ENCODE results near the gene ZBTB12.
"Not testable (repeated sequence)": the region's sequence is repeated elsewhere in the genome, so short reads cannot be mapped to it uniquely, and the experiment has no call there.

Gene ZBTB12

GRCh38 chr6:31858707-31859106 lies 43.2 kb downstream of the ZBTB12 start:
- H3K9ac ChIP-seq (ENCODE audit: low read length), result no peak overlapping the region
- TF ChIP-seq EZH2phosphoT487 (IDR thresholded peaks at IDR 0.05; ENCODE audit: low read depth), result no peak
- TF ChIP-seq CTCF (IDR thresholded peaks at IDR 0.05; ENCODE audit: low read depth, low read length), result no peak
- no peaks in the 10 kb centered on the region for H4K20me1 ChIP-seq (ENCODE audit: insufficient read depth, low read length)

GRCh38 chr6:31857774-31858173 lies 44.1 kb downstream of the ZBTB12 start:
- not testable (repeated sequence) for H3K4me2 ChIP-seq (ENCODE audit: low read length); H4K20me1 ChIP-seq (ENCODE audit: insufficient read depth, low read length); H2AFZ ChIP-seq (ENCODE audit: low read depth, low read length)

More at GRCh38 chr6:31858707-31859106, 43.2 kb downstream of the ZBTB12 start:
- Histone ChIP-seq H3K4me2 (ENCODE audit: low read length) (no peak overlapping the region), H3K4me3 (ENCODE audit: low read length) (no peak overlapping the region), H3K9me3 (ENCODE audit: insufficient read depth, low read length) (no peaks in the 10 kb centered on the region), H3K27ac (ENCODE audit: low read length) (no peak overlapping the region), H3K4me1 (ENCODE audit: low read length) (peaks cover 5% of the 10 kb centered on the region), H3K36me3 (replicated peaks; ENCODE audit: low read depth, low read length) (peaks cover 3% of the 10 kb centered on the region), H2AFZ (ENCODE audit: low read depth, low read length) (no peak overlapping the region), H3K79me2 (ENCODE audit: low read length) (peaks cover 6% of the 10 kb centered on the region), H3K27me3 (ENCODE audit: low read depth, low read length) (no peaks in the 10 kb centered on the region)

GRCh38 chr6:31851980-31852718 lies 49.7 kb downstream of the ZBTB12 start:
- H3K27ac ChIP-seq (ENCODE audit: low read length); H3K4me1 ChIP-seq (ENCODE audit: low read length); H3K36me3 ChIP-seq (replicated peaks; ENCODE audit: low read depth, low read length); H3K79me2 ChIP-seq (ENCODE audit: low read length); H3K4me2 ChIP-seq (ENCODE audit: low read length); H3K27me3 ChIP-seq (ENCODE audit: low read depth, low read length); H3K4me3 ChIP-seq (ENCODE audit: low read length); H4K20me1 ChIP-seq (ENCODE audit: insufficient read depth, low read length); H3K9me3 ChIP-seq (ENCODE audit: insufficient read depth, low read length); H3K9ac ChIP-seq (ENCODE audit: low read length); H2AFZ ChIP-seq (ENCODE audit: low read depth, low read length): not testable (repeated sequence)

More at GRCh38 chr6:31857774-31858173, 44.1 kb downstream of the ZBTB12 start:
- H3K9ac ChIP-seq (ENCODE audit: low read length); H3K79me2 ChIP-seq (ENCODE audit: low read length); H3K9me3 ChIP-seq (ENCODE audit: insufficient read depth, low read length); H3K4me1 ChIP-seq (ENCODE audit: low read length); H3K4me3 ChIP-seq (ENCODE audit: low read length); H3K27ac ChIP-seq (ENCODE audit: low read length); H3K36me3 ChIP-seq (replicated peaks; ENCODE audit: low read depth, low read length); H3K27me3 ChIP-seq (ENCODE audit: low read depth, low read length): not testable (repeated sequence)

- H4K20me1 ChIP-seq (ENCODE audit: insufficient read depth, low read length), result no peaks in the 10 kb centered on the region
- no peak overlapping the region for H2AFZ ChIP-seq (ENCODE audit: low read depth, low read length)
- no peaks in the 10 kb centered on the region for H3K9me3 ChIP-seq (ENCODE audit: insufficient read depth, low read length)
- no peak overlapping the region for H3K4me2 ChIP-seq (ENCODE audit: low read length)
- H3K9ac ChIP-seq (ENCODE audit: low read length), result no peak overlapping the region
- no peak for TF ChIP-seq EZH2phosphoT487 (IDR thresholded peaks at IDR 0.05; ENCODE audit: low read depth)
- TF ChIP-seq CTCF (IDR thresholded peaks at IDR 0.05; ENCODE audit: low read depth, low read length), result no peak
- no peaks in the 10 kb centered on the region for H3K4me1 ChIP-seq (ENCODE audit: low read length)
- H3K36me3 ChIP-seq (replicated peaks; ENCODE audit: low read depth, low read length), result no peaks in the 10 kb centered on the region
- no peaks in the 10 kb centered on the region for H3K79me2 ChIP-seq (ENCODE audit: low read length)
- H3K27me3 ChIP-seq (ENCODE audit: low read depth, low read length), result no peaks in the 10 kb centered on the region
- H3K4me3 ChIP-seq (ENCODE audit: low read length), result no peak overlapping the region
- H3K27ac ChIP-seq (ENCODE audit: low read length), result no peak overlapping the region
Measured at GRCh38 chr6:31851485-31851832, 50.4 kb downstream of the ZBTB12 start.

GRCh38 chr6:31850765-31851484 lies 51.0 kb downstream of the ZBTB12 start:
- Histone ChIP-seq H3K79me2 (ENCODE audit: low read length) (no peaks in the 10 kb centered on the region), H3K27ac (ENCODE audit: low read length) (no peak overlapping the region), H3K27me3 (ENCODE audit: low read depth, low read length) (no peaks in the 10 kb centered on the region), H2AFZ (ENCODE audit: low read depth, low read length) (no peak overlapping the region), H3K36me3 (replicated peaks; ENCODE audit: low read depth, low read length) (no peaks in the 10 kb centered on the region), H3K4me1 (ENCODE audit: low read length) (no peaks in the 10 kb centered on the region), H4K20me1 (ENCODE audit: insufficient read depth, low read length) (no peaks in the 10 kb centered on the region), H3K9me3 (ENCODE audit: insufficient read depth, low read length) (no peaks in the 10 kb centered on the region), H3K4me3 (ENCODE audit: low read length) (no peak overlapping the region), H3K4me2 (ENCODE audit: low read length) (no peak overlapping the region), H3K9ac (ENCODE audit: low read length) (no peak overlapping the region)
- TF ChIP-seq CTCF (IDR thresholded peaks at IDR 0.05; ENCODE audit: low read depth, low read length), result no peak
- no peak for TF ChIP-seq EZH2phosphoT487 (IDR thresholded peaks at IDR 0.05; ENCODE audit: low read depth)

Measured in OCI-LY3 (cell line).